HepG2 (cell line): Measurements from ENCODE around the gene CBX2.

ENCODE experiments used
- E2F1 ChIP-seq: sonication (generic); formaldehyde crosslinking; IDR thresholded peaks from 2 replicates; pipeline ENCODE4 v1.5.0; 2020; ENCODE audit warnings: missing genetic modification reagents
- KMT2A ChIP-seq: sonication (generic); formaldehyde crosslinking; IDR thresholded peaks from 2 replicates; pipeline ENCODE4 v1.4.0; 2020; ENCODE audit warnings: missing genetic modification reagents
- MTF1 ChIP-seq: sonication (generic); formaldehyde crosslinking; IDR thresholded peaks from 2 replicates; pipeline ENCODE4 v1.5.0; 2020; ENCODE audit warnings: missing genetic modification reagents
- PCBP1 ChIP-seq: fragments of 200-400 bp; formaldehyde crosslinking; IDR thresholded peaks from 2 replicates; pipeline ENCODE4 v1.6.1; 2017; ENCODE audit warnings: mild to moderate bottlenecking, low read depth, low read length, borderline replicate concordance
- PRDM10 ChIP-seq: sonication (generic); formaldehyde crosslinking; IDR thresholded peaks from 2 replicates; pipeline ENCODE4 v1.4.0; 2020; ENCODE audit warnings: low read depth, missing genetic modification reagents
- SOX13 ChIP-seq, 3 experiments: fragments of 450-650 bp in 1 of 3; sonication (generic) in 1 of 3; formaldehyde crosslinking in 1 of 3; IDR thresholded peaks in 2 of 3; conservative IDR thresholded peaks in 1 of 3; 2 replicates each; pipeline versions ENCODE4 v1.5.0 to v1.6.1; 2016 to 2020; ENCODE audit warnings: antibody characterized with exemption in 1 of 3, mild to moderate bottlenecking in 1 of 3, missing compliant biosample characterization in 1 of 3, missing genetic modification reagents in 1 of 3, moderate library complexity in 1 of 3
- ZNF407 ChIP-seq: sonication (generic); formaldehyde crosslinking; IDR thresholded peaks from one replicate; pipeline ENCODE4 v1.5.1; 2020; ENCODE audit warnings: mild to moderate bottlenecking, missing genetic modification reagents; ENCODE audit errors: not compliant biosample characterization
- ZNF678 ChIP-seq: sonication (generic); formaldehyde crosslinking; IDR thresholded peaks from 2 replicates; pipeline ENCODE4 v1.4.0; 2020; ENCODE audit warnings: mild to moderate bottlenecking, missing genetic modification reagents

- peak; percentile 76 for TF ChIP-seq ZNF407
- no peak for TF ChIP-seq KMT2A (CRISPR knock-in tag)
- 0 out of 2 replicates have a peak, but pooled peaks have one; percentile 15 for TF ChIP-seq ZNF678 (CRISPR knock-in tag)
- 0 out of 2 replicates have a peak, but pooled peaks have one; percentile 75 for TF ChIP-seq PCBP1
- TF ChIP-seq E2F1 (CRISPR knock-in tag), result no peak; the same call in 1 of the 2 replicates
- TF ChIP-seq SOX13 (IDR thresholded peaks at IDR 0.05), result no peak
- TF ChIP-seq SOX13 (CRISPR knock-in tag; conservative IDR thresholded peaks at IDR 0.05 in 1 of 2, IDR thresholded peaks at IDR 0.05 in 1 of 2), result peak in 1 of 2 experiments; percentile 35; a peak in 1 of 4 replicates
- TF ChIP-seq MTF1 (CRISPR knock-in tag), result no peak
- no peak for TF ChIP-seq PRDM10 (CRISPR knock-in tag)
Observed at GRCh38 chr17:79730769-79731483, 47.0 kb upstream of the CBX2 start, which contains the start of gene ENPP7.
